HG03025 (cell line): ENCODE data around the gene FAM13C.

Source experiments
- ATAC-seq: cut with Tn5 transposase; IDR thresholded peaks from one replicate; pipeline ENCODE4 v1.9.1; 2021; ENCODE audit warnings: mild to moderate bottlenecking, moderate library complexity; ENCODE audit not compliant: unreplicated experiment, low FRiP score

FAM13C gene

GRCh38 chr10:59362959-59363381 lies 621 bp upstream of the FAM13C start:
- no peak for ATAC-seq

- no peak for ATAC-seq
These were observed 646 bp downstream of the FAM13C start for GRCh38 chr10:59361663-59362143.

GRCh38 chr10:59360605-59361405 lies 1.5 kb downstream of the FAM13C start:
- ATAC-seq: no peak

GRCh38 chr10:59358576-59358975 lies 3.8 kb downstream of the FAM13C start:
- no peak for ATAC-seq

GRCh38 chr10:59354434-59354833 lies 7.9 kb downstream of the FAM13C start:
- ATAC-seq: no peak

GRCh38 chr10:59350558-59350957 lies 11.8 kb downstream of the FAM13C start:
- no peak for ATAC-seq

GRCh38 chr10:59346321-59346720 lies 16.0 kb downstream of the FAM13C start:
- ATAC-seq: no peak

- ATAC-seq: no peak
These were observed 19.6 kb downstream of the FAM13C start for GRCh38 chr10:59342723-59343122.

- ATAC-seq: no peak
These were observed 20.3 kb downstream of the FAM13C start for GRCh38 chr10:59342000-59342399.

GRCh38 chr10:59340285-59340684 lies 22.1 kb downstream of the FAM13C start:
- no peak for ATAC-seq

- no peak for ATAC-seq
These were observed 23.0 kb downstream of the FAM13C start for GRCh38 chr10:59339351-59339750.

- no peak for ATAC-seq
These were observed 25.1 kb downstream of the FAM13C start for GRCh38 chr10:59337201-59337652.

- no peak for ATAC-seq
These were observed 25.7 kb downstream of the FAM13C start for GRCh38 chr10:59336632-59337031.

GRCh38 chr10:59335497-59335896 lies 26.9 kb downstream of the FAM13C start:
- no peak for ATAC-seq

- ATAC-seq: no peak
These were observed 28.6 kb downstream of the FAM13C start for GRCh38 chr10:59333701-59334100.

- ATAC-seq: no peak
These were observed 29.8 kb downstream of the FAM13C start for GRCh38 chr10:59332581-59332980.

GRCh38 chr10:59331661-59332060 lies 30.7 kb downstream of the FAM13C start:
- ATAC-seq: no peak

- no peak for ATAC-seq
These were observed 37.2 kb downstream of the FAM13C start for GRCh38 chr10:59325116-59325515.

- no peak for ATAC-seq
These were observed 37.8 kb downstream of the FAM13C start for GRCh38 chr10:59324597-59324996.

- ATAC-seq: no peak
These were observed 38.4 kb downstream of the FAM13C start for GRCh38 chr10:59323831-59324401.

- ATAC-seq: no peak
These were observed 39.3 kb downstream of the FAM13C start for GRCh38 chr10:59323036-59323459.

- no peak for ATAC-seq
These were observed 40.2 kb downstream of the FAM13C start for GRCh38 chr10:59322131-59322530.
